Smooth muscle cell of the brain vasculature (primary cell): ENCODE measurements around the gene CELA3A.
A peak's percentile ranks its signal among the peaks of the same experiment; 100 is the strongest.
"Not testable (repeated sequence)": the region's sequence is repeated elsewhere in the genome, so short reads cannot be mapped to it uniquely, and the experiment has no call there.

Source experiments
- DNase-seq: peaks from one replicate; pipeline ENCODE4 v3.0.0-alpha.2; 2012; ENCODE audit warnings: low read depth, low spot score

The CELA3A gene

GRCh38 chr1:22018583-22019559 lies 17.4 kb downstream of the CELA3A start:
- peak; percentile 86 for DNase-seq

GRCh38 chr1:22021061-22021460 lies 19.6 kb downstream of the CELA3A start:
- DNase-seq = no peak

GRCh38 chr1:22024485-22025367 lies 23.3 kb downstream of the CELA3A start:
- peak; percentile 70 for DNase-seq

GRCh38 chr1:22025368-22026155 lies 24.1 kb downstream of the CELA3A start:
- peak; percentile 17 for DNase-seq

- no peak for DNase-seq
These were observed 25.4 kb downstream of the CELA3A start for GRCh38 chr1:22026924-22027289.

- no peak for DNase-seq
These were observed 28.6 kb downstream of the CELA3A start for GRCh38 chr1:22030057-22030456.

- DNase-seq = no peak
These were observed 29.0 kb downstream of the CELA3A start for GRCh38 chr1:22030473-22030872.

GRCh38 chr1:22031214-22031962 lies 29.9 kb downstream of the CELA3A start:
- DNase-seq = no peak

- not testable (repeated sequence) for DNase-seq
These were observed 33.4 kb downstream of the CELA3A start for GRCh38 chr1:22034834-22035233.

- DNase-seq = no peak
These were observed 36.1 kb downstream of the CELA3A start for GRCh38 chr1:22037520-22037919.

- DNase-seq = no peak
These were observed 36.6 kb downstream of the CELA3A start for GRCh38 chr1:22038036-22038435.

- no peak for DNase-seq
These were observed 38.3 kb downstream of the CELA3A start for GRCh38 chr1:22039594-22040285.

- DNase-seq = no peak
These were observed 38.8 kb downstream of the CELA3A start for GRCh38 chr1:22040286-22040623.

- DNase-seq = no peak
These were observed 40.0 kb downstream of the CELA3A start for GRCh38 chr1:22041505-22041904.

GRCh38 chr1:22043198-22043769 lies 41.8 kb downstream of the CELA3A start:
- DNase-seq = no peak

GRCh38 chr1:22044690-22045420 lies 43.4 kb downstream of the CELA3A start:
- no peak for DNase-seq

GRCh38 chr1:22045604-22046228 lies 44.3 kb downstream of the CELA3A start:
- DNase-seq = no peak

- DNase-seq = no peak
These were observed 47.1 kb downstream of the CELA3A start for GRCh38 chr1:22048351-22049192.
